OCI-LY3 (cell line): ENCODE measurements around the gene IZUMO1.
A peak's percentile ranks its signal among the peaks of the same experiment; 100 is the strongest.

Source experiments
- H2AFZ ChIP-seq: fragments of 200-600, 300-600 bp; shearing (Covaris generic); 2 replicates; pipeline ENCODE4 v1.6.0; 2014; ENCODE audit warnings: antibody characterized with exemption, low read depth, low read length
- H3K27ac ChIP-seq: fragments of 200-600, 300-600 bp; sonication (generic); 2 replicates; pipeline ENCODE4 v1.5.1; 2014; ENCODE audit warnings: mild to moderate bottlenecking, low read length, moderate library complexity, mixed read lengths
- H3K27me3 ChIP-seq: fragments of 200-600, 300-600 bp; sonication (generic); 2 replicates; pipeline ENCODE4 v1.6.1; 2014; ENCODE audit warnings: low read depth, low read length, mixed read lengths
- H3K36me3 ChIP-seq: fragments of 200-600, 300-600 bp; sonication (generic); replicated peaks from 2 replicates; pipeline ENCODE3; 2014; ENCODE audit warnings: low read depth, low read length, mixed read lengths
- H3K4me1 ChIP-seq: fragments of 300-600, 200-600 bp; sonication (generic); 2 replicates; pipeline ENCODE4 v1.6.1; 2014; ENCODE audit warnings: low read length, mixed read lengths
- H3K4me2 ChIP-seq: fragments of 200-600, 300-600 bp; sonication (generic); 2 replicates; pipeline ENCODE4 v1.6.1; 2014; ENCODE audit warnings: low read length, mixed read lengths
- H3K4me3 ChIP-seq: fragments of 300-600, 200-600 bp; sonication (generic); 2 replicates; pipeline ENCODE4 v1.5.1; 2014; ENCODE audit warnings: antibody characterized with exemption, mild to moderate bottlenecking, low read length, moderate library complexity
- H3K79me2 ChIP-seq: fragments of 300-600, 200-600 bp; shearing (Covaris generic); 2 replicates; pipeline ENCODE4 v1.6.1; 2014; ENCODE audit warnings: mild to moderate bottlenecking, low read length, mixed read lengths
- H3K9ac ChIP-seq: fragments of 300-600, 200-600 bp; shearing (Covaris generic); 2 replicates; pipeline ENCODE4 v1.6.0; 2014; ENCODE audit warnings: mild to moderate bottlenecking, low read length, moderate library complexity
- H3K9me3 ChIP-seq: fragments of 200-600, 300-600 bp; shearing (Covaris generic); 2 replicates; pipeline ENCODE4 v1.6.1; 2014; ENCODE audit warnings: low read length, mixed read lengths; ENCODE audit not compliant: insufficient read depth
- H4K20me1 ChIP-seq: fragments of 200-600, 300-600 bp; sonication (generic); 2 replicates; pipeline ENCODE4 v1.6.1; 2016; ENCODE audit warnings: low read length, mixed read lengths; ENCODE audit not compliant: insufficient read depth
- CTCF ChIP-seq: fragments of 200-600, 300-600 bp; sonication (generic); IDR thresholded peaks from 2 replicates; pipeline ENCODE4 v1.5.1; 2014; ENCODE audit warnings: antibody characterized with exemption, low read length, low read depth
- EZH2phosphoT487 ChIP-seq: fragments of 200-600 bp; shearing (Covaris generic); IDR thresholded peaks from 2 replicates; pipeline ENCODE4 v1.6.1; 2018; ENCODE audit warnings: antibody characterized with exemption, mixed run types, low read depth

IZUMO1 gene

DNA sequence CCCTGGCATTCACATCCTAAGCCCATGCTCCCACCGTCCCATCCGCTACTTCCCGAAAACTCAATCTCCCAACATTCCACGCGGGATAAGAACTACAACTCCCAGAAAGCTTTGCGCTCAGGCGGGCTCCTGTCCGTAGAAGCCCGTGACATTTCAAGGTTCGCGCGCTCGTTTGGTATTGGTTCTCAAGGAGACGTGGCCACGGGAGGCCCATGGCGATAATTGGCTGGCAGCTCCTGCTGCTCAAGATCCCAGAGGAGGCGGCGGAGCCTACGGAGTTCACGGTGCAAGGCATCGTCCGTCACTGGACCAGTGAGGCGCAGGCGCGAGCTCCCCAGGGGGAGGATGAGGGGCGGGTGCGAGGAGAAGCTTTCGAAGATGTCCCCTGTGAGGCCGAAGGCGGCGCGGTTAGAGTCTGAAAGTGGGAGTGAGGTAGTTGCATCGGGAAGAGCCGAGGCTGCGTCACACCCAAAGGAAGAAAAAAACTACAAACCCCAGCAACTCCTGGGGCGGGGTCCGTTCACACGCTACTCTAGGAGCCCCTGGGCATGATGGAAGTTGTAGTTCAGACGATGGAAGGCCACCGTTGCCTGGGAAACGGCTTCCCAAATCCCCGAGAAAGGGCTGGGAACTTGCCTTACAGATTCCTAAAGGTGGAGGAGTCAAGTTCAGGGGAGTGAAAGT, 26.0 kb downstream of the IZUMO1 start:
- Histone ChIP-seq H3K27ac (peak overlapping the region; percentile 72), H3K27me3 (no peaks in the 10 kb centered on the region)
- no peak for TF ChIP-seq EZH2phosphoT487
- no peak for TF ChIP-seq CTCF

DNA sequence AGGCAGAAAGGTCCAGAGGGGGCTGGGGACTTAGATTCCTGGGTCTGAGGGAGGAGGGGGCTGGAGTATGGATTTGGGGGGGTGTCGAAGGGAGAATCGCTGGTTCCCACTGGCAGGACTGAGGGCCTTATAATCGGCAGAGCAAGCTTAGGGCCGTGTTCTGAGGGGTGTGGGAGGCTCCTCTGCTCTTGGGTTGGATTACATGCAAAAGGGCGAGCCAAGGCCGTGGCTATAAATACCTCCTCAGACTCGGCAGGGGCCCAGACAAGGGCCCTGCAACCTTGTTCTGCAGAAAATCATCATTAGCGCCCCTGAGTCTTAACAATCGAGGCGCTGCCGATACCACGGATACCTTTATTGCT, 26.5 kb downstream of the IZUMO1 start:
- H3K9ac ChIP-seq = peak overlapping the region; percentile 87
- H3K27ac ChIP-seq = no peak overlapping the region; the same call in 1 of the 2 replicates
- H3K4me3 ChIP-seq = peak overlapping the region; percentile 83

More for the DNA sequence above, 26.0 kb downstream of the IZUMO1 start:
- no peaks in the 10 kb centered on the region for H3K9me3 ChIP-seq
- peak overlapping the region; percentile 87 for H3K9ac ChIP-seq
- H3K4me3 ChIP-seq = peak overlapping the region; percentile 83
- H3K36me3 ChIP-seq = peaks cover 3% of the 10 kb centered on the region
- H3K79me2 ChIP-seq = no peaks in the 10 kb centered on the region
- H4K20me1 ChIP-seq = no peaks in the 10 kb centered on the region
- peak overlapping the region; percentile 90 for H3K4me2 ChIP-seq
- H3K4me1 ChIP-seq = peaks cover 20% of the 10 kb centered on the region
- H2AFZ ChIP-seq = peak overlapping the region; percentile 83

DNA sequence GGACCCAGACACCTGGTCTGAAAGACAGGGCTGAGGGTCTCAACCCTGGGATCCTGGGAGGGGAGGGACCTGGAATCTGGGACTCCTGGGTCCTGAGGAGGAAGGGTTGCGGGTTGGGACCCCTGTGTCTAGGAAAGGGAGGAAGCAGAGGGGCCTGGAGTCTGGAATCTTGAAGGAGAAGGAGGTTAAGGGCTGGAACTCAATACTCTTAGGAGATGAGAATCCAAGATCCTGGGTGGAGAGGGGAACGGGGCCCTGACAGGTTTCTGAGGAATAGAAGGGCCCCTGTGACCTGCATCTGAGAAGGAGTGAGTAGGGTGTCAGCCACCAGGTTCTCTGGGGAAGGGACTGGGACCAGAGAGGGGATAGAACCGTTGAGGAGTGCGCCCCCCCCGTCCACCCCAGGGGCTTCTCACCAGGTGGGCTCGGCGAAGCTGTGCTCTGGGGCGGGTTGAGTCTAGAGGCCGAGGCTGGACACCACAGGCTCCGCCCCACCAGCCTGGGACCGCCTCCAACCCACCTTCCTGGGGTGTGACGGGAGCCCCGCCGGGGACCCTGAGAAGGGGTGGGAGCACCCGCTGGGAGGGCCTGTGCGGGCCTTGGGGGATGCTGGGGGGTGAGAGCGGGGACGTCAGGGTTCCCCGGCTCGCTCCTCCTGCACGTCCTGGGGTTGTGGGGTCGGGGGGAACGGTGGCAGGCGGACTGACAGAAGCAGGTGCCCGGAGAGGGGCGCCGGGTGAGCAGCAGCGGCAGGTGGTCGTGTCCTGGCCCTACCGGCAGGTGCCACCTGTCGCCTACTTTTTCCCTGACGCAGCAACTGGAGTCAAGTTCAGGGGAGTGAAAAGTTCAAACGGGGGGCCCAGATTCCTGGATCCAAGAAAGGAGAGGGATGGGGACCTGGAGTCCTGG, 27.2 kb downstream of the IZUMO1 start, which contains the start of gene MAMSTR:
Gene MAMSTR, minus strand, starts transcription at position 463 of the 909 bp plus-strand sequence. CDS start 694 bp downstream, outside the sequence.
- Histone ChIP-seq H3K27me3 (no peaks in the 10 kb centered on the region), H2AFZ (peak within 1 kb of the TSS; percentile 59), H3K9me3 (no peaks in the 10 kb centered on the region), H3K36me3 (no peaks in the 10 kb centered on the region), H3K4me1 (peaks cover 17% of the 10 kb centered on the region), H3K27ac (no peak within 1 kb of the TSS; the same call in 1 of the 2 replicates), H4K20me1 (no peaks in the 10 kb centered on the region), H3K4me3 (peak within 1 kb of the TSS; percentile 83), H3K4me2 (peak within 1 kb of the TSS; percentile 90), H3K9ac (peak within 1 kb of the TSS; percentile 87), H3K79me2 (no peaks in the 10 kb centered on the region; the same call in 1 of the 2 replicates)
- TF ChIP-seq CTCF = no peak
- no peak for TF ChIP-seq EZH2phosphoT487

More for the DNA sequence above, 26.5 kb downstream of the IZUMO1 start:
- Histone ChIP-seq H3K36me3 (no peaks in the 10 kb centered on the region), H3K27me3 (no peaks in the 10 kb centered on the region), H4K20me1 (no peaks in the 10 kb centered on the region), H2AFZ (peak overlapping the region; percentile 59), H3K79me2 (no peaks in the 10 kb centered on the region; the same call in 1 of the 2 replicates), H3K4me1 (peaks cover 19% of the 10 kb centered on the region), H3K4me2 (peak overlapping the region; percentile 90), H3K9me3 (no peaks in the 10 kb centered on the region)
- TF ChIP-seq EZH2phosphoT487 (no peak), CTCF (no peak)
